PFSK-1 (cell line): Measurements from ENCODE around the gene RALGPS1.

Experiments used
- FOXP2 ChIP-seq: optimal IDR thresholded peaks from 2 replicates; pipeline ENCODE3; 2011; ENCODE audit warnings: borderline replicate concordance, control low read depth, inconsistent platforms; ENCODE audit not compliant: insufficient read depth; ENCODE audit errors: extremely low read length, extremely low read depth
- POLR2AphosphoS5 ChIP-seq: IDR thresholded peaks from 2 replicates; pipeline ENCODE4 v1.6.1; 2012; ENCODE audit warnings: low read depth, mild to moderate bottlenecking, control low read depth, low read length, moderate library complexity
- REST ChIP-seq, 2 experiments: IDR thresholded peaks; 2 replicates each; pipeline versions ENCODE4 v1.6.1 to v1.8.0; 2011 to 2012; ENCODE audit warnings: low read depth in 2 of 2, low read length in 2 of 2, control low read depth in 1 of 2, inconsistent platforms in 1 of 2, mild to moderate bottlenecking in 1 of 2, moderate library complexity in 1 of 2; ENCODE audit not compliant: insufficient read depth in 1 of 2
- SIN3A ChIP-seq: IDR thresholded peaks from 2 replicates; pipeline ENCODE4 v1.6.1; 2012; ENCODE audit warnings: mild to moderate bottlenecking, low read length, moderate library complexity, borderline replicate concordance; ENCODE audit not compliant: insufficient read depth
- TAF1 ChIP-seq: IDR thresholded peaks from 2 replicates; pipeline ENCODE4 v1.6.1; 2012; ENCODE audit warnings: low read length, control low read depth, borderline replicate concordance; ENCODE audit not compliant: insufficient read depth

The RALGPS1 gene

GRCh38 chr9:127099664-127100063 is 185.1 kb downstream of the RALGPS1 start:
- TF ChIP-seq FOXP2, result no peak
- TF ChIP-seq SIN3A, result no peak
- TF ChIP-seq TAF1, result no peak
- TF ChIP-seq POLR2AphosphoS5, result no peak

GRCh38 chr9:127102176-127102575 is 187.6 kb downstream of the RALGPS1 start:
- TF ChIP-seq SIN3A (no peak), FOXP2 (no peak), TAF1 (no peak), REST (IDR thresholded peaks at IDR 0.05; ENCODE audit: insufficient read depth in 1 of 2, low read depth in 2 of 2, low read length in 2 of 2) (no peak), POLR2AphosphoS5 (no peak)

- no peak for TF ChIP-seq REST (IDR thresholded peaks at IDR 0.05; ENCODE audit: insufficient read depth in 1 of 2, low read depth in 2 of 2, low read length in 2 of 2)
- no peak for TF ChIP-seq TAF1
- no peak for TF ChIP-seq POLR2AphosphoS5
- TF ChIP-seq SIN3A, result no peak
- TF ChIP-seq FOXP2, result no peak
Observed at GRCh38 chr9:127102788-127103187, 188.2 kb downstream of the RALGPS1 start.

GRCh38 chr9:127104581-127105311 is 190.2 kb downstream of the RALGPS1 start:
- TF ChIP-seq REST (IDR thresholded peaks at IDR 0.05; ENCODE audit: insufficient read depth in 1 of 2, low read depth in 2 of 2, low read length in 2 of 2) (no peak), FOXP2 (no peak), POLR2AphosphoS5 (no peak), TAF1 (no peak), SIN3A (no peak)

GRCh38 chr9:127105805-127106465 is 191.4 kb downstream of the RALGPS1 start:
- TF ChIP-seq FOXP2 (no peak), REST (IDR thresholded peaks at IDR 0.05; ENCODE audit: insufficient read depth in 1 of 2, low read depth in 2 of 2, low read length in 2 of 2) (no peak), SIN3A (no peak), POLR2AphosphoS5 (no peak), TAF1 (no peak)
